GM12872 (cell line): ENCODE measurements around the gene CYP3A7.

ENCODE experiments used
- TF ChIP-seq, protein P1 (sequence below): IDR thresholded peaks from 3 replicates; pipeline ENCODE4 v1.5.1; 2011; ENCODE audit warnings: low read depth, mild to moderate bottlenecking, low read length, moderate library complexity; ENCODE audit not compliant: insufficient read depth

CYP3A7 gene

DNA sequence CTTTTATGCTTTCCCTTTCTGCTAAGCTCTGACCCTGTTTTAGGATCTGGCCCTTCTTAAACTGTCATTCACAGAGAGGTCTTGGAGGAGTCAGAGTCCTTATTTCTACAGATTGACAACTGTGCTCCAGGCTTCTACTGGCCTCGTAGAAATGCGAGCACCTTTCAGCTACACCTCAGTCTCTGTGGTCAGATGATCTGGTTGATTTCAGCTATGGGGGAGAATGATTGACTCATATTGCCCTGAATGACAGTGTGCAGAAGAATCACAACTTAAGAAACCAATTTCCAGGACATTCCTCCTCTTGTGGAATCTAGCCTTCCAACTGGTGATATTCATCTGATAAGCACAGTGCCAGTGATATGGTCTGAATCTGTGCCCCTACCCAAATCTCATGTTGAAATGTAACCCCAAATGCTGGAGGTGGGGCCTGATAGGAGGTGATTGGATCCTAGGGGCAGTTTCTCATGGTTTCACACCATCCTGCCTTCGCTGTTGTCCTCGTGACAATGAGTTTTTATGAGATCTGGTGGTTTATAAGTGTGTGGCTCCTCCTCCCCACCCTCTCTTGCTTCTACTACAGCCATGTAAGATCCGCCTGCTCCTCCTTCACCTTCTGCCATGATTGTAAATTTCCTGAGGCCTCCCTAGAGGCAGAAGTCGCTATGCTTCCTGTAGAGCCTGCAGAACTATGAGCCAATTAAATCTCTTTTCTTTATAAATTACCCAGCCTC lies 14.0 kb upstream of the CYP3A7 start:
- TF ChIP-seq, protein P1, sequence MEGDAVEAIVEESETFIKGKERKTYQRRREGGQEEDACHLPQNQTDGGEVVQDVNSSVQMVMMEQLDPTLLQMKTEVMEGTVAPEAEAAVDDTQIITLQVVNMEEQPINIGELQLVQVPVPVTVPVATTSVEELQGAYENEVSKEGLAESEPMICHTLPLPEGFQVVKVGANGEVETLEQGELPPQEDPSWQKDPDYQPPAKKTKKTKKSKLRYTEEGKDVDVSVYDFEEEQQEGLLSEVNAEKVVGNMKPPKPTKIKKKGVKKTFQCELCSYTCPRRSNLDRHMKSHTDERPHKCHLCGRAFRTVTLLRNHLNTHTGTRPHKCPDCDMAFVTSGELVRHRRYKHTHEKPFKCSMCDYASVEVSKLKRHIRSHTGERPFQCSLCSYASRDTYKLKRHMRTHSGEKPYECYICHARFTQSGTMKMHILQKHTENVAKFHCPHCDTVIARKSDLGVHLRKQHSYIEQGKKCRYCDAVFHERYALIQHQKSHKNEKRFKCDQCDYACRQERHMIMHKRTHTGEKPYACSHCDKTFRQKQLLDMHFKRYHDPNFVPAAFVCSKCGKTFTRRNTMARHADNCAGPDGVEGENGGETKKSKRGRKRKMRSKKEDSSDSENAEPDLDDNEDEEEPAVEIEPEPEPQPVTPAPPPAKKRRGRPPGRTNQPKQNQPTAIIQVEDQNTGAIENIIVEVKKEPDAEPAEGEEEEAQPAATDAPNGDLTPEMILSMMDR = no peak

DNA sequence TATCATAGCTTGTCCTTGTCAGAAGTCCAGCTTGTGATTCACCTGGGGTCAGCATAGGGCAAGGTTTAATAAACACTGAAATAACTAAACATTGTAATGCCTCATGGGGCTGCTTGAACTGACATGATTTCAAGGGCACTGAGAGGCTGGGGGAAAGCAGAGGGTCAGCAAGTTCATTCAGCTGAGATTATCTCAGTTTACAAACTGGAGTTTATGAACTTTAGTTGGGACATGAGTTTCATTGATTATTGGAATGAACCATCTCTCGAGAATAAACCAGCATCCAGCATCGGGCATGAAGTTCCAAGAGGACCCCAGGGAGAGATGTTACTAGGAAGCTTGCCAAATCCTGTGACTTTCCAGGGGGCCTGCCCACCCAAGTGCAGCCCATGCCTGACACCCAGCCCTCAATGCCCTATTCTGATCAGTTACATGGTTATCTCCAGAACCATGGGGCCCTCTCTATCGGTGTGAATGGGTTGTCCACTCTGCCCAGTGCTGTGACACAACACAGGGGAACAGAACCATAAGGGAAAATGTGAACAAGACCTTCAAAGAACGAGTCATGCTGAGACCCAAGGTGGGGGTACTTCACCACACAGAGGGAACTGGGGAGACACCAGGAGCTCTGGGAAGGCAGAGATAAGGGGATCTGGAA lies 7.9 kb upstream of the CYP3A7 start:
- TF ChIP-seq, protein P1 = no peak

DNA sequence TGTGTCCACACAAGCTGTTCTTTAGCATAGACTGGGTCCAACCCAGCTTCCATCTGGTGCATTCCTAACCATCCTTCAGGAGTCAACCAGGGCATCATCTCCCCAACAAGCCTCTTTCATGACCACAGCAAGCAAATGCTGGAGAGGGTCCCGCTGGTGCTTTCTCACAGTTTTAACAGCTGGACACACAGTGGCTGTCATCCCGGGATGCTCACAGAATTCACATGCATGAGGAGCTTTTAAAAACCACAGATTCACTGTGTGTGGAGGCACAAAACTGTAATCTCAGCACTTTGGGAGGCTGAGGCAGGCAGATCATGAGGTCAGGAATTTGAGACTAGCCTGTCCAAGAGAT lies 6.4 kb upstream of the CYP3A7 start:
- TF ChIP-seq, protein P1 = no peak

DNA sequence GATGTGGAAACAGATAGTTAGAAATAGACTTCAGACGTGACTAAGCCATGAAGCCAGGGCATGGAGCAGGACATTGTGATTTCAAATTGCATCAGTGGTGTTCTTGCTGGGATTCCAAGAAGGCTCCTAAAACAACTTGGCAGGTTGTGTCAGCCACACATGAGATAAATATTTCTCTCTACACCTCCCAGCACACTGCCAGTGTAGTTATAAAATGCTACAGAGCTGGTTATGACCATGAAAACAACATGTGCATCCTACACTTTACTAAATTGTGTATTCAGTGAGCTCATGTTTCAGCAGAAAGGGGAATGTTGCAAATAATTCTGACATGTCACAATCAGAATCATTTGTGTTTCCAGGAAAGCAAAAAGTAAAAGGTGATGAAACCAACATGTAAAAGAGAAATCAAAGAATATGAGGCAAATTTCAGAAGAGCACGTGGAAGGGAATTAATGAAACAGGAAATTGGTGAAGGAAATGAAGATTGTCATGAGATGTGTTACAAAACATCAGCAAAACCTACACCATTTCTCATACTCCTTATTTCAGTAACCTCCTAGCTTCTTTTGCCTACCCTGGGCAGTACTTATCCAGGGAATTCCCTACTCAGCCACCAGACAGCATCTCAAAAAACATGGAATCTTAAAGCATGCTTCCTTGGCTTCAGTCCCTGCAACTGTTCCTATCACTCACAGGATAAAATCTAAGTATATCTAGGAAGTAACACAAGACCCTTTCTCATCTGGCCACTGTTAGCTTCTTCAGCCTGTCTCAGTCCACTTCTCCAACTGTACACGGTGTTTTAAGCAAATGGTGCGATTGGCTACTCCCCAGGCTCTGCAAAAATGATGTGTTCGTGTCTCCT lies 5.8 kb upstream of the CYP3A7 start:
- TF ChIP-seq, protein P1 = no peak

DNA sequence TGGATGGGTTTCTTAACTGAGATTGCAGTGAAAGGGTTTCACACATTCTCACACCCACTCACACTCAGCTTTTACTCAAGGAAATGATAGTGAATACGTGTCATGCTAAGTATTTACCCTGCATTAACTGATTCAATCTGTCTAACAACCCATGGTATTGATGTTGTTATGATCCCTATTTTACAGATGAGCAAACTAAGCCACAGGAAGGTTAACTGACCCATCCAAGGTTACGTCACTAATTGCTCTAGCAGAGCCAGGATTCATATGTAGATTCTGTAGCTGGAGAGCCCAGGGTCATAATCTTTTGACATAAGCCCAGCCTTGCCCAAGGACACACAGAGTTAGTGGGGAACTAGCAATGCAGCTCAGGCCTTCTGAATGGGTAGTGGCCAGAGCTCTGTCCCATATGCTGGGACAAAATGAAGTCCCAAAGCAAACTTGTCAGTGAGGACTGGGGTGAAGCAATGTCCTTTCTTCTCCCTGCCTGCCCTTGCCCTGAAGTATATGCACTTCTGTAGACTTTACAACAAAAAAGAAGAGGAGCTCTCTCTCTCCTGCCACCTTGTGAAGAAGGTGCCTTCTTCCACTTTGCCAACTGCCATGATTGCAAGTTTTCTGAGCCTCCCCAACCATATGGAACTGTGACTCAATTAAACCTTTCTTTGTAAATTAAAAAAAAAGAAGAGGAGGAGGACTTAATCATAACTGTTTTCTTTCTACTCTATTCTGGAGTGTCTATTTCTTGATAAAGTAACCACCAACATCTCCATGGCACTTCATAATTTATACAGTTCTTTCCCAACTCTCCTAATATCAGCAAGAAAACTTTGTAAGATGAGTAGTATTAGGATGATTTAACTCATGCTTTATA lies 4.9 kb upstream of the CYP3A7 start:
- TF ChIP-seq, protein P1 = no peak

DNA sequence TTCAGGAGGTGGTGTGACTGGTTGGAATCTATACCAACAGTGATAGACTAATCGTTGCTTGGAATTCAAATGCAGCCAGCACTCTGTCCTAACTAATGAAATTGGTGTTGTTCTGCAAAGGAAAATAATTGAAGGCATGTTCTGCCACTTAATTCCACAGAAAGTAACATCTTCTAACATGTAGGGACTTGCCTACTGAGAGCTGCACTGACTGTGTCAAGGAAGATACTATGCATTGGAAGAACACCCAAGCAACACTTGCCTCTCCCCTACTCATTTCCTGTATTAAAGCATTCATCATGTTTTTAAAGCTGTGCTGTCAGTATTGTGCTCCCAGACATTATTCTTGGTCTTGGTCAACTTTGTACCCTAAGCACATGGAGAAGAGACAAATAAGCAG lies 2.7 kb upstream of the CYP3A7 start:
- TF ChIP-seq, protein P1 = no peak
